ENCODE results near the gene MMRN2.

DNA sequence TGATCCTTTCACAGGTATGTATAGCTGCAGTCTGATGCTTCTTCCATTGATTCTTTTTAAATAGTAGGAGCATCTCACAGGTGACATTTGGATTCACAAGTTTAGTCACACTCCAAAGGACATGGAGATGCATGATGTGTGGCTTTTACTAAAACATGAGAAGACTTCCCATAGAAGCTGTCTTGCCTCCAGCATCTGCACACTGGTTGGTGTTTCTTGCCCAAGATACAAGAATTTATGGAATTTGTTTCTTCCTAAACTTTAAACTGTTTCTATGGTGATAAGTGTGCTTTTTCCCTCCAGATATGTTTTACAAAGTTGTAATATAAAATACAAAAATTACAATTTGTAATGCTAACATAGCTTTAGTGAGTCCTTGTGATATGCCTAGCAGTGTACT lies 35.0 kb upstream of the MMRN2 start:
- TF ChIP-seq CTBP1 (IDR thresholded peaks at IDR 0.05; ENCODE audit: borderline replicate concordance) = no peak
- no peak for TF ChIP-seq ZNF384 (IDR thresholded peaks at IDR 0.05)
- TF ChIP-seq LEF1 (IDR thresholded peaks at IDR 0.05; ENCODE audit: borderline replicate concordance) = no peak
- no peak for TF ChIP-seq TARDBP (IDR thresholded peaks at IDR 0.05)
- no peak for TF ChIP-seq FOXK2 (IDR thresholded peaks at IDR 0.05)
- TF ChIP-seq, protein P1, sequence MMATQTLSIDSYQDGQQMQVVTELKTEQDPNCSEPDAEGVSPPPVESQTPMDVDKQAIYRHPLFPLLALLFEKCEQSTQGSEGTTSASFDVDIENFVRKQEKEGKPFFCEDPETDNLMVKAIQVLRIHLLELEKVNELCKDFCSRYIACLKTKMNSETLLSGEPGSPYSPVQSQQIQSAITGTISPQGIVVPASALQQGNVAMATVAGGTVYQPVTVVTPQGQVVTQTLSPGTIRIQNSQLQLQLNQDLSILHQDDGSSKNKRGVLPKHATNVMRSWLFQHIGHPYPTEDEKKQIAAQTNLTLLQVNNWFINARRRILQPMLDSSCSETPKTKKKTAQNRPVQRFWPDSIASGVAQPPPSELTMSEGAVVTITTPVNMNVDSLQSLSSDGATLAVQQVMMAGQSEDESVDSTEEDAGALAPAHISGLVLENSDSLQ (IDR thresholded peaks at IDR 0.05) = no peak
- no peak for TF ChIP-seq SP1 (IDR thresholded peaks at IDR 0.05)
- TF ChIP-seq FOXA1 (IDR thresholded peaks at IDR 0.05) = no peak
- TF ChIP-seq SUZ12 (IDR thresholded peaks at IDR 0.05) = no peak
- TF ChIP-seq ARNT (IDR thresholded peaks at IDR 0.05) = no peak
- TF ChIP-seq BHLHE40 (IDR thresholded peaks at IDR 0.05; ENCODE audit: borderline replicate concordance) = no peak
